Stimulated activated CD8-positive, alpha-beta memory T cell treated with anti-CD3 and anti-CD28 coated beads, Interleukin-12 subunit alpha, Interleukin-12 subunit beta, amount 100 ng/mL, for 24 hours (primary cell): ENCODE measurements around the gene FBXO11.

ENCODE experiments used
- DNase-seq: peaks from one replicate; pipeline ENCODE4 v3.0.0-alpha.2; 2020; ENCODE audit errors: extremely low read depth

FBXO11 gene

GRCh38 chr2:47849368-47849767, 56.9 kb downstream of the FBXO11 start:
- DNase-seq, result no peak

- DNase-seq, result no peak
These were observed 62.1 kb downstream of the FBXO11 start for GRCh38 chr2:47844162-47844561.

- no peak for DNase-seq
These were observed 62.9 kb downstream of the FBXO11 start for GRCh38 chr2:47843407-47843806.

GRCh38 chr2:47842846-47843245, 63.5 kb downstream of the FBXO11 start:
- DNase-seq, result no peak

GRCh38 chr2:47838686-47839085, 67.6 kb downstream of the FBXO11 start:
- no peak for DNase-seq

- no peak for DNase-seq
These were observed 68.0 kb downstream of the FBXO11 start for GRCh38 chr2:47838249-47838648.

- DNase-seq, result no peak
These were observed 72.8 kb downstream of the FBXO11 start for GRCh38 chr2:47833516-47833968.

- no peak for DNase-seq
These were observed 83.8 kb downstream of the FBXO11 start for GRCh38 chr2:47822518-47822917.

GRCh38 chr2:47819834-47820233, 86.5 kb downstream of the FBXO11 start:
- no peak for DNase-seq

GRCh38 chr2:47818777-47819176, 87.5 kb downstream of the FBXO11 start:
- DNase-seq, result no peak

GRCh38 chr2:47815764-47816163, 90.5 kb downstream of the FBXO11 start:
- no peak for DNase-seq

- DNase-seq, result no peak
These were observed 94.6 kb downstream of the FBXO11 start for GRCh38 chr2:47811668-47812067.

GRCh38 chr2:47810850-47811249, 95.4 kb downstream of the FBXO11 start:
- no peak for DNase-seq

- no peak for DNase-seq
These were observed 96.4 kb downstream of the FBXO11 start for GRCh38 chr2:47809903-47810302.

GRCh38 chr2:47808614-47809013, 97.7 kb downstream of the FBXO11 start:
- DNase-seq, result no peak

- no peak for DNase-seq
These were observed 100.4 kb downstream of the FBXO11 start for GRCh38 chr2:47805850-47806249.

GRCh38 chr2:47803770-47804169, 102.5 kb downstream of the FBXO11 start:
- no peak for DNase-seq

- DNase-seq, result no peak
These were observed 102.9 kb downstream of the FBXO11 start for GRCh38 chr2:47803363-47803762.

GRCh38 chr2:47801118-47801517, 105.2 kb downstream of the FBXO11 start:
- no peak for DNase-seq

GRCh38 chr2:47799031-47799609, 107.2 kb downstream of the FBXO11 start:
- no peak for DNase-seq

- DNase-seq, result no peak
These were observed 107.7 kb downstream of the FBXO11 start for GRCh38 chr2:47798631-47799030.

- no peak for DNase-seq
These were observed 110.1 kb downstream of the FBXO11 start for GRCh38 chr2:47796090-47796697.

GRCh38 chr2:47785986-47786385, 120.3 kb downstream of the FBXO11 start:
- DNase-seq, result no peak

GRCh38 chr2:47784352-47784851, 121.9 kb downstream of the FBXO11 start:
- no peak for DNase-seq
